Smooth muscle cell (in vitro differentiated cells): ENCODE results near the gene DHRS3. TPM values are rescaled to one million over a fixed set of nuclear protein-coding genes. Genes with fewer than 3 reads are reported as not detected.

ENCODE experiments used
- DNase-seq: peaks from one replicate; lab custom pipeline; 2025; ENCODE audit not compliant: unreplicated experiment; lab: John Stamatoyannopoulos, UW
- H2AFZ ChIP-seq: fragments of 200-600 bp; sonication (generic); 2 replicates; pipeline ENCODE4 v1.6.0; 2016; ENCODE audit warnings: antibody characterized with exemption, low read depth, mild to moderate bottlenecking
- H3F3A ChIP-seq: fragments of 200-600 bp; sonication (generic); 2 replicates; pipeline ENCODE4 v1.6.0; 2017; ENCODE audit warnings: antibody characterized with exemption, low read depth
- H3K27ac ChIP-seq: fragments of 200-600 bp; sonication (generic); 2 replicates; pipeline ENCODE4 v1.5.1; 2016; ENCODE audit warnings: low read depth, mild to moderate bottlenecking
- H3K27me3 ChIP-seq: fragments of 200-600 bp; sonication (generic); 2 replicates; pipeline ENCODE4 v1.6.1; 2016; ENCODE audit warnings: low read depth, mild to moderate bottlenecking
- H3K36me3 ChIP-seq: fragments of 200-600 bp; sonication (generic); 2 replicates; pipeline ENCODE4 v1.5.1; 2016; ENCODE audit warnings: low read depth
- H3K4me1 ChIP-seq: fragments of 200-600 bp; sonication (generic); 2 replicates; pipeline ENCODE4 v1.5.1; 2016; ENCODE audit warnings: low read depth
- H3K4me2 ChIP-seq: fragments of 200-600 bp; sonication (generic); 2 replicates; pipeline ENCODE4 v1.6.0; 2016; ENCODE audit warnings: mild to moderate bottlenecking
- H3K4me3 ChIP-seq: fragments of 200-600 bp; sonication (generic); 2 replicates; pipeline ENCODE4 v1.5.1; 2016; ENCODE audit warnings: mild to moderate bottlenecking
- H3K79me2 ChIP-seq: fragments of 200-600 bp; sonication (generic); 2 replicates; pipeline ENCODE4 v1.6.0; 2016; ENCODE audit warnings: low read depth, mild to moderate bottlenecking
- H3K9ac ChIP-seq: fragments of 200-600 bp; sonication (generic); 2 replicates; pipeline ENCODE4 v1.6.0; 2016; ENCODE audit warnings: low read depth
- H3K9me3 ChIP-seq: fragments of 200-600 bp; sonication (generic); replicated peaks from 2 replicates; pipeline ENCODE4 v1.5.1; 2016; ENCODE audit warnings: low read depth
- H4K20me1 ChIP-seq: fragments of 200-600 bp; sonication (generic); 2 replicates; pipeline ENCODE4 v1.6.0; 2016; ENCODE audit warnings: low read depth
- WGBS: methylation state at CpG from one replicate; pipeline ENCODE4 v1.1.7; 2016; ENCODE audit warnings: low lambda C conversion rate; 5-methylcytosine and 5-hydroxymethylcytosine counted together
- polyA plus RNA-seq: library from polyadenylated mRNA; unstranded; fragments of >200 nt; fragmentation: Nextera tagmentation; extraction: Ambion mirVana; gene quantifications from 2 replicates; pipeline ENCODE4 v1.2.1, GENCODE V29; 2016
- total RNA-seq: library from RNA; depleted of rRNA; stranded (reverse); fragments of >200 nt; gene quantifications from 2 replicates; pipeline ENCODE4 v1.2.3, GENCODE V29; 2014
- TF ChIP-seq, protein P1 (sequence below): fragments of 200-600 bp; sonication (generic); IDR thresholded peaks from 2 replicates; pipeline ENCODE4 v1.5.1; 2017; ENCODE audit warnings: borderline replicate concordance, mild to moderate bottlenecking, antibody characterized with exemption; ENCODE audit not compliant: insufficient read depth, poor library complexity, severe bottlenecking

Gene DHRS3
- total and polyA plus RNA-seq, 2 experiments from 2014 or later = 0.89 to 2.7 TPM

DNA sequence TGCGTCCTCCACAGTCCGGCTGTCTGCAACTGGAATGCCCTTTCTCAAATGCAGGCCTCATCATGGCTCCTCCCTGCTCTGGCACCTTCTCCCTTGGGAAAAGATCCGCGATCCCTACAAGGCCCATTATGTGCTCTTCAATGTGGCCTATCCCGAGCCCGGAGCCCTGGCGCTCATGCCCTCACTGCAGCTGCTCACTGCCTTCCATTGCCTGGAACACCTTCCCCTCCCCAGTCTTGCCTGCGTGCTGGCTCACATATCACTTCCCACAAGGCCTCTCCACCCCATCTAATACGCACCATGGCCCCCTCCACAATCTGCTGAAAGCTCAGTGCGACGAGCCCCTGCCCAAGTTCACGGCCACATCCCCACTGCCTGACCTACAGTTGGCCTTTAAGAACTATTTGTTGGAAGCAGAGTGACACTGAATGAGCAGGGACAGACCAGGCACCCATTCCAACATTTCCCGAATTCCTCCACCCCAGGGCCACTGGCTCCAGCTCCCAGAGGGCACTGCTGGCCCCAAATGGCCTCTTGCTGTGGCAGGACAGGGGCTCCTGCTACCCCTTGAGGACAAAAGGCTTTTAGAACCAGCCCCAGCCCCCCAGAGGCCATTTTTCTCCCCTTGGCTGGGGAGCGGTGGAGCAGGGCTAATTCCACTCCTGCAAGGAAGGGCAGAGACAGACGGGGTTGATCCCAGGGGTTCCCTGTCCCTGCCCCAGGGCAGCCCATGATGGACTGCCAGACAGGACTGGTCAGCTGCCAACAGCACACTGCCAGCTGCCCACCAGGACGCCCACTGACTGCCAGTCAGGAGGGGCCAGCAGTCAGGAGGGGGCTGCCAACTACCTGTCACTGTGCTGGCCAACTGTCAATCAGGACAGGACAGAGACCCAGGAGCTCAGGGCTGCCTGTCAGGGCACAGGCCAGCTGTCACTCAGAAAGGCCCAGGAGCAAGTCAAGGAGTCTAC, 64.8 kb downstream of the DHRS3 start:
- WGBS = 88% methylated on average over 16 of the region's 16 CpGs

DNA sequence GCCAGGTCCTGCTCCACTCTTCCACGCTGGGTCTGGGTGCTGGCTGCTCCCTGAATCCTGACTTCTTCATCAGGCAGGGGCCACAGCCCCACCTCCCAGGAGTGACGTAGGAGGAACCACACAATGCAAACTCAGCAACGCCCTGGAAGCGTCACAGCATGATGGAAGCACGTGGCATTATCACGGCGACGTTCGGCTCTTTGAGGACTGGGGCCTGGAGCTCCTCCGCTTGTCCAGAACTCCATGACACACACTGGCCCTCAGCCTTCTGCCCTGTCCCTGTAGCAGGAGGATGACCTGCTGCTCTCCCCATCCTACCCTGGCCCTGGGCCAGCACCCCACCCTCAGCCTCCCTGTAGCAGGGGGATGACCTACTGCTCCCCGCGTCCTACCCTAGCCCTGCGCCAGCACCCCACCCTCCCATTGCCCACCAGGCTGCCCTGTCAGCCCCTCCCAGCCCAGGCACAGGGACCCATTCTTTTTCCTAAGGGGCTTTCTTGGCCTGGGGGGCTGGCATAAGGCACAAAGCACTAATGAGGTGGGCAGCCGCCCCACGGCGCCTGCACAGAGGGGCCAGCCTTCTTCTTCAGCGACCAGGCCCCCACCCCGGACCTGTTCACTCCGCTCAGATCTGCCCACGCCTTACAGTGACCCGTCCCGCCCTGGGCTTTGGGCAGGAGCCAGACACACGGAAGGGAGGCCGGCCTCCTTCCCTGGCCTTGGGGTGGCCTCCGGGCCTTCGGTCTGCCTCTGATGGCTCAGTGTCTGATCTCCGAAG, 65.7 kb downstream of the DHRS3 start:
- Histone ChIP-seq H3K9ac (no peak overlapping the region), H3K9me3 (no peaks in the 10 kb centered on the region), H3K4me2 (no peak overlapping the region), H3K4me3 (no peak overlapping the region), H3K27ac (no peak overlapping the region), H4K20me1 (no peaks in the 10 kb centered on the region), H3K27me3 (no peaks in the 10 kb centered on the region), H3K4me1 (peaks cover 7% of the 10 kb centered on the region), H2AFZ (no peak overlapping the region), H3K36me3 (no peaks in the 10 kb centered on the region), H3K79me2 (no peaks in the 10 kb centered on the region), H3F3A (no peaks in the 10 kb centered on the region)
- DNase-seq = no peak
- WGBS = 89% methylated on average over 27 of the region's 27 CpGs
- TF ChIP-seq, protein P1, sequence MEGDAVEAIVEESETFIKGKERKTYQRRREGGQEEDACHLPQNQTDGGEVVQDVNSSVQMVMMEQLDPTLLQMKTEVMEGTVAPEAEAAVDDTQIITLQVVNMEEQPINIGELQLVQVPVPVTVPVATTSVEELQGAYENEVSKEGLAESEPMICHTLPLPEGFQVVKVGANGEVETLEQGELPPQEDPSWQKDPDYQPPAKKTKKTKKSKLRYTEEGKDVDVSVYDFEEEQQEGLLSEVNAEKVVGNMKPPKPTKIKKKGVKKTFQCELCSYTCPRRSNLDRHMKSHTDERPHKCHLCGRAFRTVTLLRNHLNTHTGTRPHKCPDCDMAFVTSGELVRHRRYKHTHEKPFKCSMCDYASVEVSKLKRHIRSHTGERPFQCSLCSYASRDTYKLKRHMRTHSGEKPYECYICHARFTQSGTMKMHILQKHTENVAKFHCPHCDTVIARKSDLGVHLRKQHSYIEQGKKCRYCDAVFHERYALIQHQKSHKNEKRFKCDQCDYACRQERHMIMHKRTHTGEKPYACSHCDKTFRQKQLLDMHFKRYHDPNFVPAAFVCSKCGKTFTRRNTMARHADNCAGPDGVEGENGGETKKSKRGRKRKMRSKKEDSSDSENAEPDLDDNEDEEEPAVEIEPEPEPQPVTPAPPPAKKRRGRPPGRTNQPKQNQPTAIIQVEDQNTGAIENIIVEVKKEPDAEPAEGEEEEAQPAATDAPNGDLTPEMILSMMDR = no peak

More for the DNA sequence above, 64.8 kb downstream of the DHRS3 start:
- TF ChIP-seq, protein P1 = no peak
- Histone ChIP-seq H4K20me1 (no peaks in the 10 kb centered on the region), H3K36me3 (no peaks in the 10 kb centered on the region), H3K9ac (no peak overlapping the region), H3K9me3 (no peaks in the 10 kb centered on the region), H3K4me2 (no peak overlapping the region), H3K4me1 (peaks cover 7% of the 10 kb centered on the region), H3F3A (no peaks in the 10 kb centered on the region), H3K4me3 (no peak overlapping the region), H3K27me3 (no peaks in the 10 kb centered on the region), H3K27ac (no peak overlapping the region), H2AFZ (no peak overlapping the region), H3K79me2 (no peaks in the 10 kb centered on the region)
- no peak for DNase-seq

DNA sequence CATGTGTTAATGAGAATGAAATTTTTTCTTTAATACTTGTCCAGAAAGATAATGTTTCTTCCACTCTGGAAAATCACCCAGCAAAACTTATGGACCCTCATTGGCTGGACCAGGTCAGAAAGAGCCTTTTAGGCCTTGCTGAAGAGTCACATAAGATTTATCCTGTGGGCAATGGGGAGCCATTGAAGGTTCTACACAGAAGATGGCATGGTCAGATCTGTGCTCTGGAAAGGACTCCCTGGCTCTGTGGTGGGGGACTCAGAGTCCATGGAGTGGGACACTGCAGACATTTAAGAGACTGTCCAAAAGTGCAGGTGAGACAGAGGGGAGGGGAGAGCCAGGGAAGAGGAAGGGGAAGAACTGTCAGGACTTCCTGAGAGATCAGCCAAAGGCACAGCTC, 66.4 kb downstream of the DHRS3 start:
- no peak overlapping the region for H3K9ac ChIP-seq

More for the DNA sequence above, 66.4 kb downstream of the DHRS3 start:
- TF ChIP-seq, protein P1 = no peak
- Histone ChIP-seq H3K4me2 (no peak overlapping the region), H3K79me2 (no peaks in the 10 kb centered on the region), H3F3A (no peaks in the 10 kb centered on the region), H3K27me3 (no peaks in the 10 kb centered on the region), H4K20me1 (no peaks in the 10 kb centered on the region), H3K9me3 (no peaks in the 10 kb centered on the region), H3K4me1 (peaks cover 2% of the 10 kb centered on the region), H3K27ac (no peak overlapping the region), H3K36me3 (no peaks in the 10 kb centered on the region), H3K4me3 (no peak overlapping the region), H2AFZ (no peak overlapping the region)
- DNase-seq = no peak
